ENCODE data around the gene DNM3. TPM values are rescaled to one million over a fixed set of nuclear protein-coding genes. Genes with fewer than 3 reads are reported as not detected.

DNM3 gene
- total RNA-seq, 1 donor from 2014 or later, result 1.3 TPM

DNA sequence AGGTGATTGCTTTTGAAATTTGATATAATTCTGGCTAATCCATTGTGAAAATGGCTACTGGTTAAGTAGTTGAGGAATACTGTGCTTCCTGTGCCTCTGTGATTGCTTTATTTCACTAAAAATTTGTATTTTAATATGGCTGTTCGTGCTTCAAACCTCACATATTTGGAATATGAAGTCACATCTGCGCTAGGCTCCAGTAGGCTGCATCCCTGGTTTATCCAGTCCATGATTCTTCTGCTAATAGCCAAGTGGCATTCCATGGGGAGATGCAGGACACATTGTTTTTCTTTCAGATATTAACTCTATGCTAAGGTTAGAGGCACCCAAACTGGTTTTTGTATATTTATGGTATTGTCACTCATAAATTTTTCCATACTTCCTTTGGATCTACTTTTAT is 25.9 kb downstream of the DNM3 start:
- intact Hi-C loops (cut with micrococcal nuclease), result no loop called here

DNA sequence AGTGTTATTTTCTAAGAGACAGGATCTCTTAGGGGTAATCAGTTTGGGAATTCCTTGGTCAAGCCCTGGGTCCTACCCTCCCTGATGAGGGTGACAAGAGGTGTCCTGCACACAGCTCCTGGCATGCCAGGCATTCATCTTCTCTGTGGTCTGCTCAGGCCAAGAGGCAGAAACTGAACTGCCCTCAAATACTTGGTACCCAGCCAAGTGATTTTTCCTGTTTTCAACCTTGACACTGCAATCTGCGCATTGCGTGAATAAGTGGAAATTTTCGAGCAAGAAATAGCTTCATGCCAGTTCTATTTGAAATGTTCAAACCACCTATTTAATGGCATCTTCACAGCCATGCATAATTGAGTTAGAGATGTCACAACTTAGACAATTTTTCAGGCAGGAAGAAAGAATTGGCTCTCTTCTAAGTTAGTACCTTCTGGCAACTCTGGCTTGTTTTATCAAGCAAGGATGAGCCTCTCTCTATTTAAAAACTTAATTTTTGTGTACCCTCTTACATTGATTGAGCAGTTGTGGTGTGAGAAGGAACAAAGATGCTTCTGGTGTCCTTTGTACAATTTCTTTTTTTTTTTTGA is 27.0 kb downstream of the DNM3 start:
- intact Hi-C loops (cut with micrococcal nuclease), result no loop called here

DNA sequence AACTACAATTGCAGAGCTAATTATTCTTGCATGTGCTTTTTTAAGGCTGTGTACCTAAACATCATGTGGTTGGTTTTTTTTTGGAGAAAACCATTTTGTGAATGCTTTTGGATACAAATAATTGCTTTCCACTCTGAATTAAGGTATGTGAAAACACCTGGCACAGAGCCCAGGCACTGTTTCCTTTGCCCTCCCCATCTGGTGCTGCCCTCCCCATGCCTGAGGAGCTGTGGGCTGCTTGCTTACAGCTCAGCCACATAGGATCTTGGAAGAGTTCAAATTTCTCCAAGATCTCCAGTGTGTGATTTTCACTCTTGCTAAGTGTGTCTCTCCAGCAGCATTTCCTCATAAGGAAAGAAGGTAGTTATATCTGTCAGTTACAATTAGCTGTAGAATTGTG is 27.8 kb downstream of the DNM3 start:
- intact Hi-C loops (cut with micrococcal nuclease), result no loop called here

DNA sequence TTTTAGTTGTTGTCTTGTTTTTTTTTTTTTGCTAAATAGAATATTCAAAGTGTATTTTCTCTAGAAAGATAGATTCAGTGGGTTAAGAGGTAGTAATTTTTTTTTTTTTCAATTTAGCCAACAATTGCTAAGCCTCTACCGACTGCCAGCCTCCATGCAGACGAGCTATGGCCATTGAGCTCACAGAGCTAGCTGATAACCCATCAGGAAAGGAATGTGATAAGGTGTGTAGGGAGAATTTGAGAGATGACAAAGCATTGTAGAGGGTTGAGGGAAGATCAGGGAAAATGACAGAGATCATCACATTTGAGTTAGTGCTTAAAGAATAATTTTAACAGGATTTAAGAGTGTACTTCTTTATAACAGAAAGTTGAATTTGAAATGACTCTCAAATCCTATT is 30.6 kb downstream of the DNM3 start:
- intact Hi-C loops (cut with micrococcal nuclease), result no loop called here

DNA sequence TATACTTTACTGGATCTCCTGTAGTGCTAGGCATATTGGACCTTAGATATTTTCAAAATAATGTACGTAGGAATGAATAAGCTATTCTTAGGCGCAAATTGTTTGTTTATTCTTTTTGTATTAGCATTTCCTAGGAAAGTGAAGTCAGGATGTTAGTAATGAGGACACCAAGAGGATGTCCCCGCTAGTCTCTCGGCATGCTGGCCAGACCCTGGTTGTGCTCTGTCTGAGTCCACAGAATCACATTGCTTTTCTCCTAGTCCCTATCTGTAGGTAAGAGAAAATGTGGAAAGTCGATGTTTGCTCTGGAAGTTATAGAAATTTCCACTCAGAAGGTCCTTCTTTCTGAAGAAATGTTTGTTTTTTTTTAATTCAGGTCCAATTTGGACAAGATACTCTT is 31.1 kb downstream of the DNM3 start:
- intact Hi-C loops (cut with micrococcal nuclease), result no loop called here

DNA sequence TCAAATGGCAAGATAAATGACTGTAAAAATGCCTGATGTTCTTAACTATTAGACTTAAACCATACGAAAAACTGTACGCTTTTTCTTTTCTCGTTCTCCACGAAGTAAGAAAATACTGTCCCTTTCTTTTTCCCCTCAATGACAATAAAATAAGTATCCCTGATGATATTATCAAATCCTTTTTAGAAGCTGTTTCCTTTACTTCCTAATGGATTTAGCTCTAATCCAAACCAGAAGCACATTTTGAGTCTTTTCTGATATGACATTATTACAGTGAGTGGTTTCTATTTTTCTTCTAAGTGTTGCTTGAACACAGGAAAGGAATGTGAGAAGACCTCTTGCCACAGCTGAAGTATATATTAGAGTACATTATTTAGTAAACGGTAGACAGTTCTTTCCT is 32.4 kb downstream of the DNM3 start:
- intact Hi-C loops (cut with micrococcal nuclease), result no loop called here

DNA sequence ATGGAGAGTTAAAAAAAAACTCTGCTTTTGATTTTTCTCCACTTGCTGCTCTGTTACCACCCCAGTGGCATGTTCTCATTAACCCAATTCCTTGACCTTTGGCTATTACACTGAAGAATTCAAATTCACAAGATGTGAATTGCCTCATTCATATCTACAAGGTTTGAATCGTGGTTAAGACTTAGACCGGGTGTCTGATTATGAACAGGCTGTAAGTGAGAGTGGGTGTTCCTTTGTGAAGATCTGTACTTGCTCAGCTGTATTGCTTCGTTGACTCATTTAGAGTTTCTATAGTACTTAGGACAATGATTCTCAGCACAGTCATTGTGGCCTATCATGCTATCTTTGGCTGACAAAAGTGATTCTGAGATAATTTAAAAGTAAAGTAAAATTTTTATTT is 36.4 kb downstream of the DNM3 start:
- intact Hi-C loops (cut with micrococcal nuclease), result no loop called here

DNA sequence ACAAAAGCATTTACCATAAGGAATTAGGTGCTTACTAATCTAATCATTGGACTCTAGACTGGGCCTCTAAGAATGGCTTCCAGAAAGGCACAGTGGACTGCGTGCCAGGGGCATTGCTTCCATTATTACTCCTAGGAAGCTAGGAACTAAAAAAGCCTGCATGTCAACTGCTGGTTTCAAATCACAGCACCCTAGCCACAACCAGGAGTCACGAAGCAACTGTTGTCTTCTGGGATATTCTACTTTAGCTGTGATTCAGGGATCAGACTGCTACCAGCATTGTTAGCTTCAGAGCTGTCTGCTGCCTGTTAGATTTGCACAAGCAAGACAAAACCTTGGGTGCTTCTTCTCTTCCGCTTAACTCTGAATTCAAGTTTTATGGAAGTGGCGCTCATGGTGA is 38.3 kb downstream of the DNM3 start:
- intact Hi-C loops (cut with micrococcal nuclease), result no loop called here

DNA sequence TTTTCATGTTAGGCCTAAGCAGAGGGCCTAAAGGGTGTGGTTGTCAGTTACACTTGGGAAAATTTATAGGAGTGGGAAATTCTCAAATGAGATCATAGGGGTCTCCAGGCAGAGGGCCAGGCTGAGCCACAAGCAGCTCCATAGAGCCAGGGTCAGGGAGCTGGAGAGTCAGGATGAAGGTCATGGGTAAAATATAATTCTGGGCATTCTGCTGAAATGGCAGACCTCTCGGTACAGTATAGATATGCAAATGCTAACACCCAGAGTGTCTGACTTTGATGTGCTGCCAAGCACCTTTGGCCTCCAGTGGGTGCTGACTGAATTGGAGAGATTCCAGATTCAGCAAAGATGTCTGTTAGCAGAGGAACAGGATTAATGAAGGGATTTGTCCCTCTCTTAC is 40.1 kb downstream of the DNM3 start:
- intact Hi-C loops (cut with micrococcal nuclease), result no loop called here

DNA sequence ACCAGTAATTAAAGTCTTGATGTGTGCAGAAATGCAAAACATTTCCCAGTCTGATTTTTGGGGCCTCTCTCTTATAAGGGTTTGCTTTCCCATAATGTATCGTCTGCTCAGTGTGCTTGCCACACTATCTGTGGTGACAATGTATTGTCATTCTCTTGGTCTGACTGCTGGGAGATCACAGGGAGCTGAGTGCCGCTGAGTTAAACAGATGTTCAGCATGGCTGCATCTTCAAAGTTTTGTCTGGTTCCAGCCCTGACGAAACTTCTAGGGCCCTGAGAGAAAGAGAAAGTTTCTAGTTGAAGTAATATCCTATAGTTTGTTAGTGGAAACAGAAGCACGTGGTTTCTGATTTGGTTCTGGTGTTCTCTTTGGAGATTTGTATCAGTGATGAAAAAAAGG is 42.6 kb downstream of the DNM3 start:
- intact Hi-C loops (cut with micrococcal nuclease), result no loop called here

DNA sequence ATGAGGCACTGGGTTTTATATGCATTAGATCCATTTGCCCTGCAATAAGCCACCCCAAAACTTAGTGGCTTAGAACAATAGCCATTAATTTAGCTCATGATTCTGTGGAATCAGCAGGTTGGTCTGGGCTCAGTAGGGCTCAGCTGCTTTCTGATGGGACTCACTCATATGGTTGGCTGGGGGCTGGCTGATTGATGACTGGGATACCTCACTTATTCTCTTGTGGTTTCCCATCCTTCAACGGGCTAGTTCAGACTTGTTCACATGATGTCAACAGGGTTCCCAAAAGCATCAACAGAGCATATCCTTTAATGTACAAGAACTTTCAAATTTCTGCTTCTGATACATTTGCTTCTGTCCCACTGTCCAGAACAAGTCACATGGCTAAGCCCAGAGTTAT is 43.2 kb downstream of the DNM3 start:
- intact Hi-C loops (cut with micrococcal nuclease), result no loop called here

DNA sequence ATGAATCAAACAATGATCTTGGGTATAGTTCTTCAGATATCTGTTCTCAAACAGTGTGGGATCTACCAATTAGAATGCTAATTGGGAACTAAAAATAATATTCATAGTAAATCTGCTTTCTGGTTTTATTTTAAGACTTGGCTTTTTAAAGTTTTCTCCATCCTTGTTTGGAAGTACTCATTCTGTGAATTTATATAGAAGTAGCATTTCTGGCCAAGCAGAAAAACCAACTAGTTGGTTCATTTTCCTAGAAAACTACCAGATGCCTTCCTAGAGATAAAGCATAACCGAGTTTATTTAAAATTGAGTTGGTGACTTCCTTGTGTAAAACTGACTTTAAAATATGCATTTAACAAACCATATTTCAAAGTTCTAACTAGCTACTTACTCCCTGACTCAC is 48.8 kb downstream of the DNM3 start:
- intact Hi-C loops (cut with micrococcal nuclease), result no loop called here

DNA sequence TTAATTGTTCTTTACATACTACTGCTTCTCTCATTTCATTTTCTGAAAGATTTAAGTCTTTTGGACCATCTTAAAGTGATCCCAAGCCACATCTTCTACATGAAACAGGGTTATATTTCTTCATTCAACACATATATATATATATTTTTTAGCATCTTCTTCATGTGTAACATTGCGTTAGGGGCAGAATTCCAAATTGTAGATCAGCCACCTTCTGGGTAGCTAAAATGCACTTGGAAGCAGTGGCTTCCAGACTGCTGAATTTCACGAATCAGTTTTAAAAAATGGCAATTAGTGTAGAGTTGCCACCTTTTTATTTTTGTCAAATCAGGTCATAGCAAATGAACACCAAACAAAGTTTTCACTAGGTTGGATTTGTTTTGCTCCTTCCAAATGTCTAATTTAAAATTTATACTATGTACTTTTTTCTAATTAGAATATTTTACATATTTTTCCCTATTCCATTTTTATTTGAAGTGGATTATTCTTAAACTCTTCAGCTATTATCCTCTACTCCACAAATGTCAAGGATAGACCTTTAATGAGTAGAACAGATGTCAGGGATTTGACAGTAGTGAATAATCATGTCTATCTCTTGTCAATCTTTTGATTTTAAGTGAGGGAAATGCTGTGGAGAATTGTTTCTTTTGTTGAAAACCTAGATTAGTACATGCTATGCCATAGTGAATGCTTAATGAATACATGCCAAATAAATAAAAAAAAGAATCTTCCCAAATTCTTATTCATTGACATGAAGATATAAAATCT is 55.8 kb downstream of the DNM3 start:
- intact Hi-C loops (cut with micrococcal nuclease), result no loop called here

DNA sequence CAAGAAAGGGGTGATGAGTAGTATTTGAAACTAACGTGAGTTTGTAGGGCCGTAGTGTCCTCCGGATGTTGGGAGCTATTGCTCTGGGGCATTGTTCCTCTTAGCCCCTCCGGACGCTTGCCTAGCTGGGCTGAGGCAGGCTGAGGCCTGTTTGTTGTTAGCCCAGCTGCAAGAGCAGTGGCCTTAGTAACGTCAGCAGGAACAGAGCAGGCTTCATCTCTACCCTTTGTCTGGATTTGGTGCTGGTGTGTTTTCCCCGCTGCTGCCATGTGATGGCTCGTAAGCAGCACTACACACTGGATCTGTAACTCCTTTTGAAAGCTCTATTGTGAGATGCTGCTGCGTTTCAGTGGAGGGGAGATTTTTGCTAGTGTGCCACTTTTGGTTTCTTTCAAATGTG is 57.6 kb downstream of the DNM3 start:
- intact Hi-C loops (cut with micrococcal nuclease), result no loop called here

DNA sequence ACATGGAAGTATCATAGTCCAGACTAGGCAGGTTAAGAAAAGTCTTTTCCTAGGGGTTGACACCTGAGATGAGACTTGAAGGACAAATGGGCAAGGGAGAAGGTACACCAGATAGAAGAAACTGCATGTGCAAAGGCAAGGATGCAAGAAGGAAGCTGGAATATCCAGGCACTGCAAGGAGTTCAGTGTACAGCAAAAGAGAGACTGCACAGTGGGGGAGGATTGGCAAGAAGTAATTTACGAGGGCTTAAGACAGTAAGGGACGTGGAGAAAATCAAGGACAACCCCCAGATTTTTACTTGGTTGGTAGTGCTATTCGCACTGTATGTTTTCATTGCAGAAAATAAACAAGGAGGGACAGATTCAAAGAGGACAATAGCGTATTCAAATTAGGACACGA is 58.5 kb downstream of the DNM3 start:
- intact Hi-C loops (cut with micrococcal nuclease), result no loop called here

DNA sequence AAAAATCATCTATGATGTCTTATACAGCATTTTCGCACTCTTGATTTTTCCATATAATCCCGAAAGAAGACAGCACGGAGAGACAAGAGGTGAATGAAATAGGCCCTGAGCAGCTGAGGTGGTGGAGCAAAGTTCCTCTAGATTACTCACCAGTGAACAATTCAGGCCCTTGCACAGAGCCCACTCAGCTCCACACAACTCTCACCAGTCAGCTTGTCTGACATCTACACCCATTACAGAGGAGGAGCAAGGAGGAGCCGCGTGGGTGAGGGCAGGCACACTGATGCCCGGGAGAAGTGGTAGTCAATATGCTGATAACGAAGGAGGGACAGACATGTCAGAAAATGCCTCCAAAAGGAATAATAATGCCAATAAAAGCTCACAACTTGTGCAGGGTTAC is 59.9 kb downstream of the DNM3 start:
- intact Hi-C loops (cut with micrococcal nuclease), result no loop called here

DNA sequence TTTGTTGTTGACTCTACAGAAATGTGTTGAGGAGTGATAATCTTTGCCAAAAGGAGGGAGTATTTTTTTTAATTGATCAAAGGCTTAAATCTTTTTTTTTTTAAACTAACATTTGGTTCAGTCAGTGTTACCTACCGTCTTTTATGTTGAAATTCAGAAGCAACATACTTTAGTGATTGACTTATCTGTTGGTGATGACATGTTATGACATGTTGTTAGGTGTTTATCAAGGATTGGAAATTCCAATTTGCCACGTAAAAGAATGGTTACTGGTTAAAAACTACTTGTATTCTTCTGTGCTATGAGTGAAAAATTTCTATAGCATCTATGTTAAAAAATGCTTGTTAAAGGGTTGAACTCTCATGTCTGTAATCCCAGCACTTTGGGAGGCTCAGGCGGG is 61.2 kb downstream of the DNM3 start:
- intact Hi-C loops (cut with micrococcal nuclease), result no loop called here

DNA sequence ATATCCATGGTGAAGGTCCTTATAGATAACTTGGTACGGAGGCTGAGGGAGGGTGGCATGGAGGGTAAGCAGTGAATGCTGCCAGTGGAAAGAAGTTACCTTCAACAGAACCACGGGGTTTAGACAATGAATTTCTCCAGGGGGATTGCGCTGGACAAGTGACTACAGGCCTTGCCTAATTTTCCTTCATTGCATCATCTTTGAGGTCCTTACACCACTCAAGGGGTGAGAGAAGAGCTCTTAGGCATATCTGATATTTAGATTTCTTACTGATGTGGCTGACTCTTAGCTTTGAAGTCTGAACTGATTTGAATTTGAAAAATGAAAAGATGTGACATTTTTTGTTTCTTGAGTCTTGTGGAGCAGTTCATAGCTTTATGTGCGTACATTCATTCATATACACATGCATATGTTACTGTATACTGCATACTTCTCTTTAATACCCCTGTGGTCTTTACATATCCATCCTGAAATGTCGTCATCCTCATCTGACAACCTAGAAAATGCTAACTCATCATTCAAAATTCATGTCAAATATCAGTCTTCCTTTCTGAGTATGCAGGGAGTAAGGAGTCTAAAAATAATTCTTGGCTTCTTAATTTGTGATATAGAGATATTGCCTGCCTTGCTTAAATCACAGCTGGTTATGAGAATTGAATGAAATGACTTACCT is 63.6 kb downstream of the DNM3 start:
- intact Hi-C loops (cut with micrococcal nuclease), result no loop called here

DNA sequence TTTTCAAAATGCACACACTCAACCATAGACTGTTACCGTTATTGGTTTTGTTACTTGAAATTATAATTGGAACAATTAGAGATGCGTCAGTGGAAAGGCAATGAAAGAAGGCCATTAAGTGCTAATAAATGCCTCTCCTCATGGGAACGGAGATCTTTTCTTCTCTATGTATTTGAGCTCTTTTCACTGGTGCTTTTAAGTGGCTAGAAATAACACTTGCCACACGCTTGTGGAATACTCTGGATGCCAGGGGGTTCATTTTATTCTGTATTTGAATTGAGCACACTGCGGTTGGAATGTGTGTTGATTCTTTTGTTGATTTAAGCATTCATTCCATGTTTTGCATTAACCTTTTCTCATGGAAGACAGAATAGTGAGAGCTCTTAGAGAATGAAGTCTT is 68.4 kb downstream of the DNM3 start:
- intact Hi-C loops (cut with micrococcal nuclease), result no loop called here

DNA sequence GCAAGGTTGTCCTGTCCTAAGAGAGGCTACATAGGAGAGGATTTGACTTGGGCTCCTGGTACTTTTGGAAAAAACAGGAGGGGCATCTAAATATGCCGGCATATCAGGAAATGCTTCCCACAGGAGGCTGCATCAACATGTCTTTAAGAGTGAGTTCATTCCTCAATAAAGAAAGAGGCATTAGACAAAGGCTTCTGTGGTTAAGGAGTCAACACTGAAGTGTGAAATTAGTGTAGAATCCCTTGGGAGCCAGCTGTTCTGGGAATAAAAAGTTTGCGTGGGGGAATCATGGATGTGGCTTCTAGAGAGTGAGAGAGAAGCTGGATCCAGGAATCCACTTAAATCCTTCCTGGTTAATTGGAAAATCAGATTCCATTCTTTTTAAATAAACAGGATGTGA is 69.5 kb downstream of the DNM3 start:
- intact Hi-C loops (cut with micrococcal nuclease), result no loop called here

DNA sequence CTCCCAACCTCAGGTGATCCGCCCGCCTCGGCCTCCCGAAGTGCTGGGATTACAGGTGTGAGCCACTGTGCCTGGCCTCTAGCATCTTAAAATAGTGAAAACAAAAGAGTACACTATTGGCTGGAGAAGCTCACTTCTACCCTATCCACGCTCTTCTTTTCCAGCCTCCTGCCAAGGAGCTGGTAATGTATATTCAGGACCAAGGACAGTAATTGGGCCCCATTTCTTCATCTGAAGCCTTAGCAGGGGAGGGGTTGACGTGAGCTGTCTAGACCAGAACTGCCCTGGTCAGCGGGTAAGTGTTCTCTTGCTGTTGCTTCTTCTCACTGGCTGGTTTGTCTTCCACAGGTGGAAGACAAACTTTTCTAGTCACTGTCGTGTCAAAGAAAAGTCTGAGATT is 70.2 kb downstream of the DNM3 start:
- intact Hi-C loops (cut with micrococcal nuclease), result no loop called here

DNA sequence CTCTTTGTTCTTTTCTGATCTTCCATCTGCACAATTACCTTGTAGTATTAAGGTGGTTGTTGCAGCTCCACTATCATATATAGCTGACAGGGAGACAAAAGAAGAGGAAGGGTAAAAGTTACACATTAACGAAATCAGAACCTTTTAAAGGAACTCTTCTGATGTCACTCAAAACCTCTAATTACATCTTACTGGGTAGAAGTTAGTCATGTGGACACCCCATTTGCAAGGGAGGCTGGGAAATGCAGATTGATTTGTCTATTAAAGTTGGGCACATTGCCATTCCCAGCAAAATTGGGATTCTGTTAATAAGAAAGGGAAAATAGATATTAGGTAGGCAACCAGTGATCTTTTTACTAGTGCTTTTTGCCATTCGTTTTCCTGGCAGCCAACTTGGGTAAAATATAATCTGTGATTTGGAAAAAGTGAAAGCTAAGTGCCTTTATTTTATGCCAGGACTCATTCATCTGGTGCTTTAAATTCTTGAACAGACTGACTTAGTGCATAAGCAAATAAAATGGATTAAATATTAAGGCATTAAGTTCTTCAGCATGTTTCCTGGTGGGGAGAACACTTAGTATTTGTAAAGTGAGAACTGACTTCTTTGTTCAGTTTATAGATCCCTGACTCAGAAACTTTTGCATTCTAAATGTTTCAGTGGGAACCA is 71.3 kb downstream of the DNM3 start:
- intact Hi-C loops (cut with micrococcal nuclease), result no loop called here

All from T-helper 2 cell treated with Interferon-gamma antibody and Interleukin-4, amounts not matched to agents 100 ng/mL and 5 ng/mL, for 36 hours (primary cell).